Activated CD8-positive, alpha-beta memory T cell treated with anti-CD3 and anti-CD28 coated beads, Interleukin-2, amount 50 U/mL, for 4 hours (primary cell): ENCODE results near the gene PPP1R2C.

ENCODE experiments used
- DNase-seq: peaks from one replicate; pipeline ENCODE4 v3.0.0-alpha.2; 2020

Gene PPP1R2C

DNA sequence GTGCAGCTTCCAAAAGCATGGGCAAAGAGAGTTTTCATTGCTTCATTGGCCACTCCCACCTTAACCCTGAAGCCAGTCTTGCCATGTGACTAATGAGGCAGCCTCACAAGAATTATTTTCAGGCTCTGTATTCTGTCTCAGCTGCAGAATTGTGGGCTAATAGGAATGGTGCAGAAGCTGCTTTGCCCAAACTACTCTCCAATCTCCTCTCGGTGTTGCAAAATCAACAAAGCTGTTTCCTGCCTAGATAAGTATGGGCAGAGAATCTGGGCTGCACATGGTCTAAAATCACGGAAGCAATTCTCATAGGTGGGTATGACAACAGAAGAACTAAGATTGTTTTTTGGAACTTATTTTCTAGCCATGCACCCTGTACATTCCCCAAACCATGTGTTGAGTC is 31.4 kb downstream of the PPP1R2C start:
- no peak for DNase-seq

DNA sequence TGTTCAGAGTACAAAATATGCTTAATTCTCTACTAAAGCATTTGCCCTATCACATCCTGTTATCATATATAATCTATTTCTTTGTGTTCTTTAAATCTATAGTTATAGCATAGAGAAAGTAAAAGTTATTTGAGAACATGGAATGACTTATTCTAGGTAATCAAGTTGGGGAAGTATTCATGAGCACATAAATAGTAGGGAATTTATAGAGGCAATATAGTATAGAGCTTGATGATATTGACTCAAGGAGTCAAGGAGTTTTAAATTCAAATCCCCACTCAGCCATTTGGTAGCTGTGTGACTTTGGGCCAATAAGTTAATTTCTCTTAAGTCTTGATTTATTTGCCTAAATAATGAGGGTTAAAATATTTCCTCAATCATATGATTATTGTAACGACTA is 37.5 kb downstream of the PPP1R2C start:
- DNase-seq: no peak

DNA sequence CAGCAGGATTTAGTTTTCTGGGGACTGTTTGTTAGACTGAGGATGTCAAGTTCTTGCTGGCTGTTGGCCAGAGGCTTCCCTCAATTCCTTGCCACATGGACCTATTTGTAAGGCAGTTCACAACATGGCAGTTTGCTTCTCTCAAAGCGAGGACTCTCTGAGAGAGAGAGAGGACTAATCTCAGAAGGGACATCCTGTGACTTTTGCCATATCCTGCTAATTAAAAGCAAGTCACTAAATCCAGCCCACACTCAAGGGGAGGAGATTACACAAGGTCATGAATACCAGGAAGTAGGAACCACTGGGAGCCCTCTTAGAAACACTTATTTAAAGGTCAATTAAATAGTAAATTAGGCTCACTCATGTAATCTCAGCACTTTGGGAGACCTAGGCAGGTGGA is 38.2 kb downstream of the PPP1R2C start:
- DNase-seq: no peak

DNA sequence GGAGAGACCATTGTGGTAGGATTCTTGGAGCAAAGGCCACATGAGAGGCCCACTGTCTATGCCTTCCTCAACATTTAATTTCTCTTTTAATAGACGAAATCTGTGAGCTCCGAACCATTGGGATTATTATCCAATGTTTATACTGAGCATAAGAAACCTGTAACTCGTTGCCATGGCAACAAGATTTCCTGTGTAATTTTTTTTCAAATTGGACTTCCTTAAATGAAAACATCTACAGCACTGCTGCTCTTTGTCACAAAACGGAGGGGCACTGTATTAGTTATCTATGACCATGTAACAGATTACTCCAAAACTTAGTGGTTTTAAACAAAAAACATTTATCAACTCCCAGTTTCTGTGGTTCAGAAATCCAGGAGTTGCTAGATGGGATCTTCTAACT is 38.7 kb downstream of the PPP1R2C start:
- DNase-seq: no peak

DNA sequence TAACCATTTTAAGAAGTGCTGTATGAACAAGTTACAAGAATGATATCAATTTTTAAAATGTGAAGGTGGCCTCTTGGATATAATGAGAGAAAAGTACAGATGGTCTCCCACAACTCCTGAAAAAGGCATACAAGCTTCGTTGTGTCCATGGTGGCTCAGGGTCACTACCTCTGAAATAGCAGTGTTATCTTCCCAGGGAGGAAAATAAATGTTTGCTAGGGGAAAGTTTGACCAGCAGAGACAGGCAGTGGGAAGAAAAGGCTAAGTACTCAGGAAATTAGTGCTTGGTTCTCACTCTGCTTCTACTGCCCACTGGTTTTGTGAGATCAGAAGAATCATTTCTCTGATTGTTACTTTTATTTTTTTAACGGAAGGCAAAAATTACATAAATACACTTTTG is 39.4 kb downstream of the PPP1R2C start:
- no peak for DNase-seq

DNA sequence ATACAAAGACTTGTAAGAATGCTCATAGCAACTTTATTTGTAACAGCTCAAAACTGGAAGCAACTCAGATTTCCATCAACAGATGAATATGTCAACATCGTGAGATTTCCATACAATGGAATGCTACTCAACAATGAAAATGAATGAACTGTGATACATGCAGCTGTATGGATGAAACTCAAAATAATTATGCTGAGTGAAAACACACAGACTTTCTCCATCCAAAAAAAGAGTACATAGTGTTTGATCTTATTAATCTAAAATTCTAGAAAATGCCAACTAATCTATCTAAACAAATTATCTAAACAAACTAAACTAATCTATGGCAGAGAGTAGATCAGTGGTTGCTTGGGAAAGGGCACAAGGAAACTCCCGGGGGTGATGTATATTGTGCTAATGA is 42.7 kb downstream of the PPP1R2C start:
- DNase-seq: no peak

DNA sequence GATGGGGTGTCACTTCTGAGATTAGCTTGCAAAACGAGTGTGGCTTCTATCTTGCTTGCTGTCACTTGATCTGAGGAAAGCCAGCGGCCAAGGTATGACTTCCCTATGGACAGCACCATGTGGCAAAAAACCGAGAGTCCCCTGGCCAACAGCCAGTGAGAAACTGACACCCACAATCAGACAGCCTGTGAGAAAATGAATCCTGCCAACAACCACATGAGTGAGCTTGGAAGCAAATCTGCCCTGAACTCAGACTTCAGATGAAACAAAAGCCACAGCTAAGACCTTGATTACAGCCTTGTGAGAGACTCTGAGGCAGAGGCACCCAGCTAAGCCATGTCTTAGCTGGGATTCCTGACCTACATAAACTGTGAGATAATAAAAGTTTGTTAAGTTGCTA is 45.5 kb downstream of the PPP1R2C start:
- no peak for DNase-seq
